ENCODE data around the gene SPOCK3. TPM values are rescaled to one million over a fixed set of nuclear protein-coding genes. Genes with fewer than 3 reads are reported as not detected.
"Not testable (repeated sequence)": the region's sequence is repeated elsewhere in the genome, so short reads cannot be mapped to it uniquely, and the experiment has no call there.

The SPOCK3 gene
- polyA plus RNA-seq, 2 donors, result 0.04 to 0.08 TPM

DNA sequence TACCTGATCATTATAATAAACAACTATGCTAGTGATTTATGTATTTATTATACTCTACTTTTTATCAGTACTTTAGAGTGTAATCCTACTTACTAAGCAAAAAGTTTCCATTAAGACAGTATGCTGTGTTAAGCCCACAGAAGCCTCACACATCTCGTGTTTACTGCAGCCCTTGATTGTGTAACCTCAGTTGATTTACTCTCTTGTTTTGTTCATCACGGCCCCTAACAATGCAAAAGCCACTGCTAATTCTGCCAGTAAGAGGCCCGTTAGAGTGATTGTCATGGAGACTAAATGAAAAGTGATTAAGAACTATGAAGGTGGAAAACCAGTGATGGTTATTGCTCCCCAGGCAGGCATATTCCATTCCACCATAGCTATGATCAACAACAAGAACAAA is 436.2 kb downstream of the SPOCK3 start:
- Histone ChIP-seq H3K27me3 (ENCODE audit: control insufficient read depth in 1 of 2, insufficient read depth in 2 of 2, low read length in 2 of 2) (no peaks in the 10 kb centered on the region), H3K36me3 (ENCODE audit: control insufficient read depth in 2 of 2, insufficient read depth in 2 of 2, low read length in 1 of 2) (no peaks in the 10 kb centered on the region), H3K9me3 (ENCODE audit: control insufficient read depth in 2 of 2, insufficient read depth in 1 of 2, low read depth in 1 of 2, low read length in 1 of 2) (no peaks in the 10 kb centered on the region), H3K27ac (ENCODE audit: low read depth in 2 of 2, low read length in 1 of 2) (no peak overlapping the region), H3K4me1 (ENCODE audit: control insufficient read depth in 2 of 2, insufficient read depth in 2 of 2, low read length in 1 of 2) (no peaks in the 10 kb centered on the region), H3K4me3 (ENCODE audit: low read depth in 1 of 2, low read length in 2 of 2) (no peak overlapping the region)
- WGBS, 2 donors, result 51 to 54% methylated on average over 3 of the region's 3 CpGs

DNA sequence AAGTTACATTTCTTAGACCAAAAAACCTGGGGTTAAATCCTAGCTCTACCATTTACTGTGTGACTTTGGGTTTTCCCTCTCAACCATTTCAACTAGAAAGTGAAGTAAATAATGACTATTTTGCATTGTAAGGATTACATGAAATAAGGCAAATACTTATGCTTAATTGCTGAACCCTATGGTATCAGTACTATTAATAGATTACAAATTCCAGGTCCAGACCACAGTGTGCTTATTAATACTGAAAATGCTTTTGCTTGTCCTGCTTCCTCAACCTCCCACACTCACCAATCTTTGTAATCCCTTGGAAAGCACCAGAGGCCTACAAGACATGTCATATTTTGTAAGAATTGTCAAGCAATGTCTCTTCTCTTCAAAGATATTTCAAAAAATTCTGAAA is 456.5 kb downstream of the SPOCK3 start:
- no peaks in the 10 kb centered on the region for H3K4me1 ChIP-seq (ENCODE audit: control insufficient read depth in 2 of 2, insufficient read depth in 2 of 2, low read length in 1 of 2)
- H3K27ac ChIP-seq (ENCODE audit: low read depth in 2 of 2, low read length in 1 of 2), result no peak overlapping the region
- H3K4me3 ChIP-seq (ENCODE audit: low read depth in 1 of 2, low read length in 2 of 2), result no peak overlapping the region

DNA sequence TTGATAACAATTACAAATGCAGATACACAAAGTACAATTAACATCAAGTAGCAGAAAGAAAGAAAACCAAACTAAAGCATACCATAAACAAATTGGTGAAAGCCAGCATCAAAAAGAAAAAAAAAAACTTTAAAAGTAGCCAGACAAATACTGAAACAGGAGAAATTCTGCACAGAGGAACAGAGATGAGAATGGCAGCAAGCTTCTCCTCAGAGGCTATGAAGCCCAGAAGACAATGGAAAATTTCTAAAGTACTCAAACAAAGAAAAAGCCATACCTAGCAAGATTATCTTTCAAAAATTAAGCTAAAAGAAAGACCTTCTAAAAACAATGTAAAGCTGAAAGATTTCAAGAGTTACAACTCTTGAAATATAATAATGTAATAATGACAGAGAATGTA is 471.3 kb downstream of the SPOCK3 start:
- no peak overlapping the region for H3K27ac ChIP-seq (ENCODE audit: low read depth in 2 of 2, low read length in 1 of 2)
- H3K4me1 ChIP-seq (ENCODE audit: control insufficient read depth in 2 of 2, insufficient read depth in 2 of 2, low read length in 1 of 2), result no peaks in the 10 kb centered on the region
- H3K4me3 ChIP-seq (ENCODE audit: low read depth in 1 of 2, low read length in 2 of 2), result no peak overlapping the region
- no peaks in the 10 kb centered on the region for H3K27me3 ChIP-seq (ENCODE audit: control insufficient read depth in 1 of 2, insufficient read depth in 2 of 2, low read length in 2 of 2)
- no peaks in the 10 kb centered on the region for H3K36me3 ChIP-seq (ENCODE audit: control insufficient read depth in 2 of 2, insufficient read depth in 2 of 2, low read length in 1 of 2)
- H3K9me3 ChIP-seq (ENCODE audit: control insufficient read depth in 2 of 2, insufficient read depth in 1 of 2, low read depth in 1 of 2, low read length in 1 of 2), result no peaks in the 10 kb centered on the region

More for the DNA sequence above, 456.5 kb downstream of the SPOCK3 start:
- no peaks in the 10 kb centered on the region for H3K36me3 ChIP-seq (ENCODE audit: control insufficient read depth in 2 of 2, insufficient read depth in 2 of 2, low read length in 1 of 2)
- H3K27me3 ChIP-seq (ENCODE audit: control insufficient read depth in 1 of 2, insufficient read depth in 2 of 2, low read length in 2 of 2), result no peaks in the 10 kb centered on the region
- no peaks in the 10 kb centered on the region for H3K9me3 ChIP-seq (ENCODE audit: control insufficient read depth in 2 of 2, insufficient read depth in 1 of 2, low read depth in 1 of 2, low read length in 1 of 2)

DNA sequence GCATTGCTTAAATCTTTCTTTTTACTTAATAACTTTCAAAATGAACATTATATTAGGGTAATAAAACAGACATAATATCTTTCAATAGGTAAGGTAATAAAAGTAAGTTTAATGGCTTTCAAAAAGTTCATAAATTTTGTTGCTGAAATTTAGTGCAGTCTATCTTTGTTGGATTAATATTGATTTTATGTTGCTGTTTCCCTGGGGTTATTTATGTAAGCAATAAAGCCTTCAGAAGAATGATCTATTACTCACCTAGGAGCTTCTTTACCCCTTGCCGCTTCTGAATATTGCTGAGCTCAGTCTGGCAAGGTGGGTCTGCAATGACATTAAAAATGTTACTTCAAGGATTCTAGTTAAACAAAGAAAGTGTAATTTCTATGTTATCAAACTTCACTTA is 492.6 kb downstream of the SPOCK3 start:
- no peaks in the 10 kb centered on the region for H3K36me3 ChIP-seq (ENCODE audit: control insufficient read depth in 2 of 2, insufficient read depth in 2 of 2, low read length in 1 of 2)
- H3K9me3 ChIP-seq (ENCODE audit: control insufficient read depth in 2 of 2, insufficient read depth in 1 of 2, low read depth in 1 of 2, low read length in 1 of 2), result peaks cover 0 to 5% of the 10 kb centered on the region in 2 donors
- no peaks in the 10 kb centered on the region for H3K4me1 ChIP-seq (ENCODE audit: control insufficient read depth in 2 of 2, insufficient read depth in 2 of 2, low read length in 1 of 2)
- WGBS, 2 donors, result 90 to 92% methylated on average over 1 of the region's 1 CpG
- H3K4me3 ChIP-seq (ENCODE audit: low read depth in 1 of 2, low read length in 2 of 2), result no peak overlapping the region
- no peak overlapping the region for H3K27ac ChIP-seq (ENCODE audit: low read depth in 2 of 2, low read length in 1 of 2)
- H3K27me3 ChIP-seq (ENCODE audit: control insufficient read depth in 1 of 2, insufficient read depth in 2 of 2, low read length in 2 of 2), result no peaks in the 10 kb centered on the region

DNA sequence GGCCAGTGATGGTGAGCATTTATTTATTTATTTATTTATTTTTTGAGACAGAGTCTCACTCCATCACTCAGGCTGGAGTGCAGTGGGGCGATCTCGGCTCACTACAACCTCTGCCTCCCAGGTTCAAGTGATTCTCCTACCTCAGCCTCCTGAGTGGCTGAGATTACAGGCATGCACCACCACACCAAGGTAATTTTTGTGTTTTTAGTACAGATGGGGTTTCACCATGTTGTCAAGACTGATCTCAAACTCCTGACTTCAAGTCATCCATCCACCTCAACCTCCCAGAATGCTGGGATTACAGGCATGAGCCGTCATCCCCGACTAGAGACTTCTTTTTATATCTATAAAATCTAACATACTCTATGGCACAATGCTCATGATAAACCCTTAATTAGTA is 495.1 kb downstream of the SPOCK3 start:
- H3K9me3 ChIP-seq (ENCODE audit: control insufficient read depth in 2 of 2, insufficient read depth in 1 of 2, low read depth in 1 of 2, low read length in 1 of 2); H3K36me3 ChIP-seq (ENCODE audit: control insufficient read depth in 2 of 2, insufficient read depth in 2 of 2, low read length in 1 of 2); H3K27ac ChIP-seq (ENCODE audit: low read depth in 2 of 2, low read length in 1 of 2); H3K4me1 ChIP-seq (ENCODE audit: control insufficient read depth in 2 of 2, insufficient read depth in 2 of 2, low read length in 1 of 2); H3K27me3 ChIP-seq (ENCODE audit: control insufficient read depth in 1 of 2, insufficient read depth in 2 of 2, low read length in 2 of 2); H3K4me3 ChIP-seq (ENCODE audit: low read depth in 1 of 2, low read length in 2 of 2): not testable (repeated sequence)
- WGBS, 2 donors, result 94 to 96% methylated on average over 4 of the region's 4 CpGs

DNA sequence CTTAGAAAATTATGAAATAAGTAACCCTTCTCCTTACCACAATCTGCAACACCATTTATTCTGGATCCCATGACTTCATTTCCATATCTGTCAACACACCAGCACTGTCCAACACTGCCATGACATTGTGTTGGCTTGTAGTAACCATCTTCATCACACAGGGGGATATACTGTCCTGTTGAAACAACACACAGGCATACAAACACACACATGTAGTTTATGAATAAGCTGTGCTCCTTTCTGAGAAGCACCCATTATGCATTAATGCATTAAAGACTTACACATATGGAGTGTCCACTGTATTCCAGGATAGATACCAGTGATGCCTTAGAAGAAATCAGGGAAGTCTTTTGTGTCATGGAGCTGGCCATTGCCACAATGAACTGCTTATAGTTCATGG is 496.9 kb downstream of the SPOCK3 start:
- Histone ChIP-seq H3K27me3 (ENCODE audit: control insufficient read depth in 1 of 2, insufficient read depth in 2 of 2, low read length in 2 of 2) (no peaks in the 10 kb centered on the region), H3K27ac (ENCODE audit: low read depth in 2 of 2, low read length in 1 of 2) (no peak overlapping the region), H3K4me1 (ENCODE audit: control insufficient read depth in 2 of 2, insufficient read depth in 2 of 2, low read length in 1 of 2) (no peaks in the 10 kb centered on the region), H3K9me3 (ENCODE audit: control insufficient read depth in 2 of 2, insufficient read depth in 1 of 2, low read depth in 1 of 2, low read length in 1 of 2) (no peaks in the 10 kb centered on the region), H3K4me3 (ENCODE audit: low read depth in 1 of 2, low read length in 2 of 2) (no peak overlapping the region), H3K36me3 (ENCODE audit: control insufficient read depth in 2 of 2, insufficient read depth in 2 of 2, low read length in 1 of 2) (no peaks in the 10 kb centered on the region)

DNA sequence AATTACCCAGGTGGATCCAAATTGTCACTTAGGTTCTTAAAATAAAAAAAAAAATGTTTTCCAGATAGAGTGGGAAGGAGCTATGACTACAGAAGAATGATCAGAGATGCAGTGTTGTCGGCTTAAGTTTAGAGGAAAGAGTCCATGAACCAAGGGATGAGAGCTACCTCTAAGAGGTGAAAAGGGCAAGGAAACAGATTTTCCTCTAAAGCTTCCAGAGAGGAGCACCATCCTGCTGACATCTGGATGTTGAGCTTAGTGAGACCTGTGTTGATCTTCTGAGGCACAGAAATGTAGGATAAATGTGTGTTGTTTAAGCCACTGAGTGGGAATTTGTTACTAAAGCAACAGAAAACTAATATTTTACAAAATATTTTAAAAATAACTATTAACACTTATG is 498.7 kb downstream of the SPOCK3 start:
- no peak overlapping the region for H3K27ac ChIP-seq (ENCODE audit: low read depth in 2 of 2, low read length in 1 of 2)
- no peaks in the 10 kb centered on the region for H3K36me3 ChIP-seq (ENCODE audit: control insufficient read depth in 2 of 2, insufficient read depth in 2 of 2, low read length in 1 of 2)
- 45 to 78% methylated on average over 1 of the region's 1 CpG for WGBS, 2 donors
- H3K9me3 ChIP-seq (ENCODE audit: control insufficient read depth in 2 of 2, insufficient read depth in 1 of 2, low read depth in 1 of 2, low read length in 1 of 2), result no peaks in the 10 kb centered on the region
- no peaks in the 10 kb centered on the region for H3K4me1 ChIP-seq (ENCODE audit: control insufficient read depth in 2 of 2, insufficient read depth in 2 of 2, low read length in 1 of 2)
- no peaks in the 10 kb centered on the region for H3K27me3 ChIP-seq (ENCODE audit: control insufficient read depth in 1 of 2, insufficient read depth in 2 of 2, low read length in 2 of 2)
- H3K4me3 ChIP-seq (ENCODE audit: low read depth in 1 of 2, low read length in 2 of 2), result no peak overlapping the region

DNA sequence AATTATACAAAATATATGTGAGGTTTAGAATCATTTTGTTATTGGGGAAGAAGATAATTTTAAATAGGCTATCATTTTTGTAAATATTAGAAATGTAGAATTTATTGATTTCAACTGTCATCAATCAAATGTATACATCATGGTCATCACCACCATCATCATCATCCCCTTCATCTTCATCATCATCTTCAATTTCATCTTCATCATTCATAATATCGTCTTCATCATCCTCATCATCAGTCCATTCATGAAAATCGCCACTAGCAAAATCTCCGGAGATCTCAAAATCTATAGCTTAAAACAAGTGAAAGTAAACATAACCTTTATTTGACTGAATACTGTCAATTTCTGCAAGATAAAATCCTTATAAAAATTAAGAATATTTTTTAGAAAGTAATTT is 499.5 kb downstream of the SPOCK3 start:
- Histone ChIP-seq H3K27ac (ENCODE audit: low read depth in 2 of 2, low read length in 1 of 2) (no peak overlapping the region), H3K27me3 (ENCODE audit: control insufficient read depth in 1 of 2, insufficient read depth in 2 of 2, low read length in 2 of 2) (no peaks in the 10 kb centered on the region), H3K4me1 (ENCODE audit: control insufficient read depth in 2 of 2, insufficient read depth in 2 of 2, low read length in 1 of 2) (no peaks in the 10 kb centered on the region), H3K9me3 (ENCODE audit: control insufficient read depth in 2 of 2, insufficient read depth in 1 of 2, low read depth in 1 of 2, low read length in 1 of 2) (no peaks in the 10 kb centered on the region), H3K36me3 (ENCODE audit: control insufficient read depth in 2 of 2, insufficient read depth in 2 of 2, low read length in 1 of 2) (no peaks in the 10 kb centered on the region), H3K4me3 (ENCODE audit: low read depth in 1 of 2, low read length in 2 of 2) (no peak overlapping the region)
- 88 to 92% methylated on average over 3 of the region's 3 CpGs for WGBS, 2 donors

DNA sequence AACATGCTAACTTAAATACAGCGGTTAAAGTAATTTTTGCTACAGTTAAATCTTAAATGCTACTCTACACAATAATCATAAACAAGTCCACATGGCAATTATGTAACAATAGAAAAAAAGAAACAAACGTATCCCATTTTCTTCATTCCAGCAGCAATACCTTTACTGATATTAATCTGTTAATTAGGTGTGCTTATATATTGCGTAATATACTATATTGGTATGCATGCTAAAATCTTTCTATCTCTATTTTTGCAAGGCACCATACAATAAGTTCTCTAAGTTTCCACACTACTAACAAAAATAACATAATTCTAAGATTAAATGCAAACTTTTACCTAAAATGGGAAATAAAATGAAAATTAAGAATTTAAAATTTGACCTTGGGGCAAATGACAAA is 500.6 kb downstream of the SPOCK3 start:
- Histone ChIP-seq H3K9me3 (ENCODE audit: control insufficient read depth in 2 of 2, insufficient read depth in 1 of 2, low read depth in 1 of 2, low read length in 1 of 2) (no peaks in the 10 kb centered on the region), H3K4me1 (ENCODE audit: control insufficient read depth in 2 of 2, insufficient read depth in 2 of 2, low read length in 1 of 2) (no peaks in the 10 kb centered on the region), H3K4me3 (ENCODE audit: low read depth in 1 of 2, low read length in 2 of 2) (no peak overlapping the region), H3K27me3 (ENCODE audit: control insufficient read depth in 1 of 2, insufficient read depth in 2 of 2, low read length in 2 of 2) (no peaks in the 10 kb centered on the region), H3K36me3 (ENCODE audit: control insufficient read depth in 2 of 2, insufficient read depth in 2 of 2, low read length in 1 of 2) (no peaks in the 10 kb centered on the region), H3K27ac (ENCODE audit: low read depth in 2 of 2, low read length in 1 of 2) (no peak overlapping the region)
- 79 to 86% methylated on average over 3 of the region's 3 CpGs for WGBS, 2 donors

DNA sequence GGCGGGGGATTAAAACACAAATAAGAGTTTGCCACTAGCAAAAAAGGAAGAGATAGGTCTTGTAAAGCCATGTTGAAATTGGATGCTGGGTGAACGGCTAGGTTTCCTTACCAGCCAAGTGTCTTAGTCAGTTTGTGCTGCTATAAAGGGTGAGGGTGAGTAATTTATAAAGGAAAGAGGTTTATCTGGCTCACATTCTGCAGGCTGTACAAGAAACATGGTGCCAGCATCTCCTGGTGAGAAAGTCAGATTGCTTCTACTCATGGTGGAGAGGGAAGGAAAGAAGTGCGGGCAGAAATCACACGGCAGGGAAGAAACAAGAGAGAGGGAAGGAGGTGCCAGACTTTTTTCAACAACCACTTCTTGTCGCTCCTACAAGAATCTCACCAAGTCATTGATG is 507.5 kb downstream of the SPOCK3 start:
- no peak overlapping the region for H3K4me3 ChIP-seq (ENCODE audit: low read depth in 1 of 2, low read length in 2 of 2)
- no peaks in the 10 kb centered on the region for H3K4me1 ChIP-seq (ENCODE audit: control insufficient read depth in 2 of 2, insufficient read depth in 2 of 2, low read length in 1 of 2)
- no peak overlapping the region for H3K27ac ChIP-seq (ENCODE audit: low read depth in 2 of 2, low read length in 1 of 2)
- no peaks in the 10 kb centered on the region for H3K9me3 ChIP-seq (ENCODE audit: control insufficient read depth in 2 of 2, insufficient read depth in 1 of 2, low read depth in 1 of 2, low read length in 1 of 2)
- H3K36me3 ChIP-seq (ENCODE audit: control insufficient read depth in 2 of 2, insufficient read depth in 2 of 2, low read length in 1 of 2), result no peaks in the 10 kb centered on the region
- no peaks in the 10 kb centered on the region for H3K27me3 ChIP-seq (ENCODE audit: control insufficient read depth in 1 of 2, insufficient read depth in 2 of 2, low read length in 2 of 2)
- 67 to 70% methylated on average over 5 of the region's 5 CpGs for WGBS, 2 donors
